Measurements from ENCODE around the gene SEC22A.

The SEC22A gene

DNA sequence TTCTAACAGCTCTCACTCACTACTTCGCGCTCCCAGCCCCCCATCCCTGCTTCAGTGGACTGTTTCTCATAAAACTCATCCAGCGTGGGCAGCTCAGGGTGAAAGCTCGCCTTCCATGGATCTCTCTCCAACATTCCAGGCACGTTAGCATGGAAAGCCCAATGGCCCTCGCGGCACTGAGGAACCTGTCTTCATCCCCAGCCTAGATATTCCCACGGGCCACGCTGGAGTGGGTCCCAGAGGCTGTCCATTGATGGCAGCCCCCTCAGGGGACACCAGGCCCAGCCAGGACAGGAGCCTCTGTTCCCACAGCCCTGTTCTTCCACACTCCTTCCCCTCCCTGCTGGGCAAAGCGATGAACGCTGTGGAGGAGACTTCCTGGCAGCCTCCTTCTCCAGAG, 121.1 kb downstream of the SEC22A start:
- TF ChIP-seq ZBTB7A (IDR thresholded peaks at IDR 0.05; ENCODE audit: low read depth) (no peak), TAF1 (IDR thresholded peaks at IDR 0.05; ENCODE audit: low read depth) (no peak), YY1 (IDR thresholded peaks at IDR 0.05; ENCODE audit: low read depth) (no peak), CREB1 (IDR thresholded peaks at IDR 0.05; ENCODE audit: low read depth) (no peak), TCF12 (IDR thresholded peaks at IDR 0.05; ENCODE audit: low read depth) (no peak), EP300 (IDR thresholded peaks at IDR 0.05; ENCODE audit: borderline replicate concordance) (no peak)
- TF ChIP-seq, protein P1, sequence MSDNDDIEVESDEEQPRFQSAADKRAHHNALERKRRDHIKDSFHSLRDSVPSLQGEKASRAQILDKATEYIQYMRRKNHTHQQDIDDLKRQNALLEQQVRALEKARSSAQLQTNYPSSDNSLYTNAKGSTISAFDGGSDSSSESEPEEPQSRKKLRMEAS (IDR thresholded peaks at IDR 0.05) = no peak
- TF ChIP-seq, protein P2, sequence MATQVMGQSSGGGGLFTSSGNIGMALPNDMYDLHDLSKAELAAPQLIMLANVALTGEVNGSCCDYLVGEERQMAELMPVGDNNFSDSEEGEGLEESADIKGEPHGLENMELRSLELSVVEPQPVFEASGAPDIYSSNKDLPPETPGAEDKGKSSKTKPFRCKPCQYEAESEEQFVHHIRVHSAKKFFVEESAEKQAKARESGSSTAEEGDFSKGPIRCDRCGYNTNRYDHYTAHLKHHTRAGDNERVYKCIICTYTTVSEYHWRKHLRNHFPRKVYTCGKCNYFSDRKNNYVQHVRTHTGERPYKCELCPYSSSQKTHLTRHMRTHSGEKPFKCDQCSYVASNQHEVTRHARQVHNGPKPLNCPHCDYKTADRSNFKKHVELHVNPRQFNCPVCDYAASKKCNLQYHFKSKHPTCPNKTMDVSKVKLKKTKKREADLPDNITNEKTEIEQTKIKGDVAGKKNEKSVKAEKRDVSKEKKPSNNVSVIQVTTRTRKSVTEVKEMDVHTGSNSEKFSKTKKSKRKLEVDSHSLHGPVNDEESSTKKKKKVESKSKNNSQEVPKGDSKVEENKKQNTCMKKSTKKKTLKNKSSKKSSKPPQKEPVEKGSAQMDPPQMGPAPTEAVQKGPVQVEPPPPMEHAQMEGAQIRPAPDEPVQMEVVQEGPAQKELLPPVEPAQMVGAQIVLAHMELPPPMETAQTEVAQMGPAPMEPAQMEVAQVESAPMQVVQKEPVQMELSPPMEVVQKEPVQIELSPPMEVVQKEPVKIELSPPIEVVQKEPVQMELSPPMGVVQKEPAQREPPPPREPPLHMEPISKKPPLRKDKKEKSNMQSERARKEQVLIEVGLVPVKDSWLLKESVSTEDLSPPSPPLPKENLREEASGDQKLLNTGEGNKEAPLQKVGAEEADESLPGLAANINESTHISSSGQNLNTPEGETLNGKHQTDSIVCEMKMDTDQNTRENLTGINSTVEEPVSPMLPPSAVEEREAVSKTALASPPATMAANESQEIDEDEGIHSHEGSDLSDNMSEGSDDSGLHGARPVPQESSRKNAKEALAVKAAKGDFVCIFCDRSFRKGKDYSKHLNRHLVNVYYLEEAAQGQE (IDR thresholded peaks at IDR 0.05; ENCODE audit: low read depth) = no peak
